ENCODE results near the gene TRMT10C.

DNA sequence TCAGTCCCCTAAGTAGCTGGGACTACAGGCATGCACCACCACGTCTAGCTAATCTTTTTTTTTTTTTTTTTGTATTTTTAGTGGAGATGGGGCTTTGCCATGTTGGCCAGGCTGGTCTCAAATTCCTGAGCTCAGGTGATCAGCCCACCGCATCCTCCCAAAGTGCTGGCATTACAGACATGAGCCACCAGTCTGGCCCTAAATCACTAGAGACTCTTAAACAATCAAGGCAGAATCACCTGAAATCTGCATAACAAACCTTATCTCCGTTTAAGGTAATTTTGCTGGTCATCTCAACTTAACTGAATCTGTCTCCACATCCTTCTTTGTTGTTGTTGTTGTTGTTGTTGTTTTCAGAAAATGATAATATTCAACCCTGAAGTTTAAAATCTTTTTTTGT is 5.6 kb upstream of the TRMT10C start:
- TF ChIP-seq CTCF (IDR thresholded peaks at IDR 0.05) (no peak), ZFX (IDR thresholded peaks at IDR 0.05; ENCODE audit: borderline replicate concordance) (no peak)

Data from 22Rv1 (cell line).